ENCODE results near the gene GOLM1.

DNA sequence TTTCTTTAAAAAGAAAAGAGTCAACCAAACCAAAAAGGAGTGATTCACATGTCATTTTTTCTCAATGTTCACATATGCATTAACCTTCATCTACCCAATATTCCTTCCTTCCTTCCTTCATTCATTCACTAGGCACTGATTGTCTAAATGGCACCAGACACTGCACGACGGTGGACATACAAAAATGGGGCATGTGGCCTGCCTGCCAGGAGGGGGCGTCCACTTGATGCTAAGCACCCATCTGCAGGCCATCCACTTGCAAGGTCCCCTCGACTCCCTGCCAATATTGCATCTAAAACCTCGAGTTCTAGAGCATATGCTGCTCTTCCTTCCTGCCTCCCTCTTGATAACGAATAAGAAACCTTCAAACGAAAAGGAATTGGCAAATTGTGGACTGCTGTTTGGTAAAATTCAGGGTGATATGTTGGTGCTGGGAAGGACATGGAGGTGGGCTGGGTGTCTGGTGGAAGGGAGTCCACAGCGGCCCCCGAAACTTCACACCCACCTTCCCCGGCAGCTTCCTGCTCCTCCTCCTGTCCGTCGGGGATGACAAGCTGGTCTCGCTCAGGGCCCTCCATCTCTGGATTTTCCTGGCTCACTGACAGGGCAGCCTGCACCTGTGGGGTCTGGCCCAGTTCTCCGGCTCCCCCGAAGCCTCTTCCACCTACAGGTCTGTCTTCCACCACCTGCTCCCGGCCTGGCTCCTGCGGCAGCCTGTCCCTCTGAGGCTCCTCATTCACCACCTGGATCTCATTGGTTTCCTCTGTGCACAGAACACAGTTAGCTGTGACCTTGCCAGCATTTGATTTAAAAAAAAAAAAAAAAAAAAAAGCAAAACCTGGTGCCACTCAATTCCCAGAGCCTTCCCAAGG is 64.3 kb downstream of the GOLM1 start:
- TF ChIP-seq POLR2AphosphoS5 (IDR thresholded peaks at IDR 0.05; ENCODE audit: insufficient read depth, low read depth, low read length) (no peak), POLR2A (IDR thresholded peaks at IDR 0.05; ENCODE audit: low read depth, low read length) (no peak), EZH2 (IDR thresholded peaks at IDR 0.05; ENCODE audit: borderline replicate concordance, low read depth, low read length, severe bottlenecking) (no peak), MAX (IDR thresholded peaks at IDR 0.05; ENCODE audit: insufficient read depth, insufficient read length) (no peak), MYC (IDR thresholded peaks at IDR 0.05; ENCODE audit: low read depth, low read length) (no peak), JUN (IDR thresholded peaks at IDR 0.05; ENCODE audit: borderline replicate concordance, insufficient read depth, insufficient read length, low read depth) (no peak), GATA2 (IDR thresholded peaks at IDR 0.05; ENCODE audit: insufficient read depth, insufficient read length, low read depth, low read length) (no peak), FOS (IDR thresholded peaks at IDR 0.05; ENCODE audit: borderline replicate concordance, insufficient read depth, low read length) (no peak)
- TF ChIP-seq, protein P1, sequence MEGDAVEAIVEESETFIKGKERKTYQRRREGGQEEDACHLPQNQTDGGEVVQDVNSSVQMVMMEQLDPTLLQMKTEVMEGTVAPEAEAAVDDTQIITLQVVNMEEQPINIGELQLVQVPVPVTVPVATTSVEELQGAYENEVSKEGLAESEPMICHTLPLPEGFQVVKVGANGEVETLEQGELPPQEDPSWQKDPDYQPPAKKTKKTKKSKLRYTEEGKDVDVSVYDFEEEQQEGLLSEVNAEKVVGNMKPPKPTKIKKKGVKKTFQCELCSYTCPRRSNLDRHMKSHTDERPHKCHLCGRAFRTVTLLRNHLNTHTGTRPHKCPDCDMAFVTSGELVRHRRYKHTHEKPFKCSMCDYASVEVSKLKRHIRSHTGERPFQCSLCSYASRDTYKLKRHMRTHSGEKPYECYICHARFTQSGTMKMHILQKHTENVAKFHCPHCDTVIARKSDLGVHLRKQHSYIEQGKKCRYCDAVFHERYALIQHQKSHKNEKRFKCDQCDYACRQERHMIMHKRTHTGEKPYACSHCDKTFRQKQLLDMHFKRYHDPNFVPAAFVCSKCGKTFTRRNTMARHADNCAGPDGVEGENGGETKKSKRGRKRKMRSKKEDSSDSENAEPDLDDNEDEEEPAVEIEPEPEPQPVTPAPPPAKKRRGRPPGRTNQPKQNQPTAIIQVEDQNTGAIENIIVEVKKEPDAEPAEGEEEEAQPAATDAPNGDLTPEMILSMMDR (IDR thresholded peaks at IDR 0.05; ENCODE audit: extremely low read depth in 1 of 2, insufficient read depth in 1 of 2, low read depth in 1 of 2, low read length in 2 of 2): peak; percentile 63 to 77
